ENCODE measurements around the gene ZNF48.
A peak's percentile ranks its signal among the peaks of the same experiment; 100 is the strongest.

Gene ZNF48

DNA sequence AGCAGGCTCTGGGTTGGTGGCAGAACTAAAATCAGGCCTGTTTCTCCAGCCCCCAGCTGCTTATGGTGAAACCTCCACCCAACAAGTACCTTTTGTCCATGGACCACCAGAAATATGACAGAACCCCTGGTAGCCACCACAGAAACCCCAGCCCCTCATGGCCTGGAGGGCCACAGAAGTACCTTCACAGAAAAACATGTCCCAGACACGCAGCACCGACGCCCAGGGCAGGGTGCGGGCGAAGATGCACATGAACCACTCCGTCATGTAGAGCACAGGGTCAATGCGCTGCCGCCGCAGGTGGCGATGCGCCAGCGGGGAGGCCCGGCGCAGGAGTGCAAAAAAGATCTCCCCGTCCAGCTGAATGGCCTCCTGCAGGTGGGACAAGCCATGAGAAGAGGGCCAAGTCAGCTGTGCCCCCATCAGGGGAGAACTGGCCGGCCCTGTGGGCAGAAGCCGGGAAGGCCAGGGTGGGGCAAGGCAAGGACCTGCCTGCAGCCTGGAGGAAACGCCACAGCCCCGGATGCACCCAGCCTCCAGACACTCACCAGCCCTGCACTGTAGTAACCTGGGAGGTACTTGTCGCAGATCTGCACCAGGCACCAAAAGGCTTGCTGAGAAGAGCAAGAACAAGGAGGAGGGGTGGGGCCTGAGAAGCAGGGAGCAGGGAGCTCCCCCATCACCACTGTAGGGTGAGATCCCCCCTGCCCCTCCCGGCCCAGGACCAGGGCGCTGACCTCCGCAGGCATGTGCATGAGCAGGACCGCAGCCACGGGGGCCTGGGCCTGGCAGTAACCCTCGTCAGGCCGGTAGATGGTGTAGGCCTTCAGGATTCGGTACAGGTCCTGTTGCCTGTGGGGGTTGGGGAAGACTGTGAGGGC, 36.0 kb upstream of the ZNF48 start:
- DNase-seq: no peak

DNA sequence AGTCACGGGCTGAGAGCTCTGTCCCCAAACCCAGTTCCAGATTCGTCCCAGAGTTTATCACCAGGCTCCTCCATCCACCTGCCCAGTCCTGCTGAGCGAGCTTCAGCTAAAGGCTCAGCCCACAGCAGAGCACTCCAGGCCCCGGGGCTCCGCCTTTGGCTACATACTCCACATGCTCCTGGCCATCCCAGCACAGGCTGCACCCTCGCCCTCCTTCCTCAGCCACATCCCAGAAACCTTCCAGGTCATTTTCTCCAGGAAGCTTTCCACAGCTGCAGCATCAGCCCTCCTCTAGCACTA, 35.4 kb upstream of the ZNF48 start:
- DNase-seq: no peak

DNA sequence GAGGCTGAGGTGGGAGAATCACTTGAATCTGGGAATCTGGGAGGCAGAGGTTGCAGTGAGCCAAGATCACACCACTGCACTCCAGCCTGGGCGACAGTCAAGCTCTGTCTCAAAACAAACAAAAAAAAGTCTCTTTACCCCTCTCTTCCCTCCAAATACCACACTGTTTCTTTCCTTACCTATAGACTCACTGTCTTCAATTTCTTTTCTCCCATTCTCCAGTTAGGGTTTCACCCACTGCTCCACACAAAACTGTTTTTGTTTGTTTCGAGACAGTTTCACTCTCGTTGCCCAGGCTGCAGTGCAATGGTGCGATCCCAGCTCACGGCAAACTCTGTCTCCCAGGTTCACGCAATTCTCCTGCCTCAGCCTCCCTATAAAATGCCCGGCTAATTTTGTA, 34.0 kb upstream of the ZNF48 start:
- no peak for DNase-seq

DNA sequence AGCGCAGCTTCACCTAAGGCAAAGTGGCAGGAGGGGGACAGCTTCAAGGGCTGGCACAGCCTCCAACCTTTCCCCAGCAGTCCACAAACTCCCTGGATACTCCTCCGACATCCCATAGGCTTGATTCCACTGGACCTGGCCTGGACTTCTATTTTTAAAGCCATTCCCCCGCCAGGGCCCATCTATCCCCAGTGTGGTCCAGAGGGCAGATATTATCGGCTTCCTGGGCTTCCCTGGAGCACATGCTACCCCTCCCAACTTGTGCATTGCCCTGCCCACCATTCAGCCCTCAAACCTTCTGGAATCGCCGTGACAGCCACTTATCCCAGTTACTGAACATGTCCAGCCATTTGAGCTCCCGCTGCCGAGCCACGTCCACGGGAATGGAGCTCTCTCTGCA, 30.0 kb upstream of the ZNF48 start:
- DNase-seq: no peak

DNA sequence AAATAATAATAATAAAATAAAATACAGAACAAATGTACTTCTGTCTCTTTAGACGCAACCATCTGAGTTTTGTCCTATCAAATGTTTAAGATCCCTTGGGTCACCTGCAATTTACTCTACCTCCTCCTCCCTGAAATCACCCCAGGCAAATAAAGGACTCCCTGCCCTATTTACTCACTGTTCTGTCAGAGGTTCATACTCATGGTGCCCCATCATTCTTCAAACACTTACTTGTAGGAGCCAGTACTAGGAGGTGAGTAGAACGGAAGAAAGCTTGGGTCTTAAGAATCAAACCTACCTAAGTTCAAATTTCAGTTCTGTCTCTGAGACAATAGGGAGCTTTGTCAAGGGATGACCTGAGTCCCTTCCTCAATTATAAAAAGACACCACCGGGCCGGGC, 28.7 kb upstream of the ZNF48 start:
- DNase-seq: no peak

DNA sequence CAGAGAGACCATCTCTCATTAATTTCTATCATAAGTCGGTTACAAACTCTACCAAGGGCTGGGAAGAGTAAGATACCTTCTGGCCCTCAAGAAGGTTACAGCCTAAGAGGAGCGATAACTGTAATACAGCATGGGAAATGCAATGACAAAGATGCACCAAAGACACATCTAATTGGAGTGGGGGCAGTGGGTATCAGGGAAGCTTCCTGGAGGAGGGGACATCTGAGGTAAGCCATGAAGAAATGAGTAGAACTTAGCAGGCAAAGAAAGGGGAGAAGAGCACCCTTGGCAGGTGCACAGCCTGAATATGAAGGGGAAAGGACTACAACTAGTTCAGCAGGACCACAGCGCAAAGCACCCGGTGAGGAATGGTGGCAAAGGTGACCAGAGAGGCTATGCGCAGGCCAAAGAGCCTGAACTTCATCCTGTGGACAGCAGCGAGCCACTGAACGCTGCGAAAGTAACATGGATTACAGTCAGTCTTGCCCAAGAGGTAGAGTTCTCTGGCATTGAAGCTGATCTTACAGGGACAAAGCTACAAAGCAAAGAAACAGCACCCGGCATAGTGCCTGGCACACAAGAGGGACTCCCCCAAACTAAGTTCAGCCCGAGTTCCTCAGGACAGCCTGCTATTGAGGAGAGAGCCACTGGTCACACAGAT, 27.7 kb upstream of the ZNF48 start:
- no peak for DNase-seq

DNA sequence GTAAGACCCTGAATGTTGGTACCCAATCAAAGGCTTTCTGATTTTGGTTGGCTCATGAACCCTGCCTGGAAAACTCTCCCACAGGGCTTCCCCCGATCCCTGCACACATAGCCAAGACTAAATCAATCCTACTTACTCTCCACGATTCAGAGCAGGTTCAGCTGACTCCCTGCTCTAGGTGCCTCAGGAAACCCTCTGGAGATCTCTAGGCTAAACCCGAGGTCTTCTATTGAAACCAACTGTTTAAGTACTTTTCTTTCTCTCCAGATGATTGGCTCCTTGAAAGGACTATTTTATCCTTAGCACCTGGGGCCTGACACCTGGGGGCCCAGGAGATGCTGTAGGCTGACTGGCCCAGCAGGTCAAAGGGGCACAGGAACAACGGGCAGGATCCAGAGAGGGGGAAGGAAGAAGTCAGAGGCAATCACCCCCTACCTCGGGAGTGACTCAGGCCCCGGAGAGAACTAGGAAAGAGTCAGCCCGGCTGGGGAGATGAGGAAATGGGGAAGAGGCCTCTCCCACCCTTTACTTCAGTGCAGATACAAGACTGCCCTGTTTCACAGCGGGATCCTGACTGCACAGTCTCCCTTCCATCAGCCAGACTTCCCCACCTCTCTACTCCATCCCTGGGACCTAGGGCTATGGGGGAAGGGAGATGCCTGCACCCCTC, 27.0 kb upstream of the ZNF48 start:
- peak; percentile 41 for DNase-seq

DNA sequence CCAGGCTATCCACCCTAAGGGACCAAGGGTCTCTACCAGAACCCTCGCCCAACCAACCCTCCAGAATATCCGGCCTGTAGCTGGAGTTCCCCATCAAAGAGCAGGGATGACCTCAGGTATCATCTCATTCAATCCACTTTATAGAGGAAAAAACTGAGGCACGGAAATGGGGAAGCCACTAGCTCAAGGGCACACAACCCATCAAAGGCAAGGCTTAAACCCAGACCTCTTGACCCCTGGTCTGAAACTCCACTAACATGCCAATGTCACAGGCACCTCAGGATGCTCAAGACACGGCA, 26.5 kb upstream of the ZNF48 start:
- DNase-seq: no peak

DNA sequence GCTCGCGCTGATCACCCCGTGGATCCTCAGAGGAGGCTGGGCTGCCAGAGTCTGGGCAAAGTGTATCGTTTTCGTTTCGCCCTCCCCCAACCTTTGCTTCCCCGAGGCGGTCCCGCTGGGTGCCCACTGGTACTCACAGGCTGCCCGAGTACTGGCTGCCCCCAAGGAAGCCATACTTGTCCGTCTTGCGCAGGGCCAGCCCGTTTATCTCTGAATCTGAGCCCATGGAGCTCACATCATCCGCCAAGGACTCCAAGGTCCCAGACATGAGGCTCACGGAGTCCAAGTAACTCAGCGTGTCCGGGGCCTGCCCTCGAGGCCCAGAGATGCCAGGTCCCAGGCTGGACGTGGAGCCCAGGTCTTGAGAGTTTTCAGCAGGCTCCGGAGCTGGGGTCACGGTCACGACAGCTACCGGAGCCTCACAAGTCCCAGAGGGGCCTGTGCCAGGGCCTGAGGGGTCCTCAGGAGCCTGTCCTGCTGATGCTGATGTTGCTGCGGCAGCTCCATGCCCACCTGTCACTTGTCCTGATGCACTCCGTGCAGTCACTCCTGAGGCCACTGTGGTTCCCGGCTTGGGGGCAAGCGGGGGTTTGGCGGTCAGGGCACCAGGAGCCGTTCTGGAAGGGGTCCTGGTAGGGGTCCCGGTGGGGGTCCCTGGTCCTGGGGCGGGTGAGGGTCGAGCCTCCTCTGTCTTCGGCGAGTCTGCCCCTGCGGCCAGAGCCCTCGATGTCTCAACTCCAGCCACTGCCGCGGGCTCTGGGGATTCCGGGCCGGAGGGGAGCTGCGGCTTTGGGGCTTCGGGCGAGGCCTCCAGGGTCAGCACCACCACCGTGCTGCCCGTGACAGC, 25.9 kb upstream of the ZNF48 start:
- peak; percentile 35 for DNase-seq

DNA sequence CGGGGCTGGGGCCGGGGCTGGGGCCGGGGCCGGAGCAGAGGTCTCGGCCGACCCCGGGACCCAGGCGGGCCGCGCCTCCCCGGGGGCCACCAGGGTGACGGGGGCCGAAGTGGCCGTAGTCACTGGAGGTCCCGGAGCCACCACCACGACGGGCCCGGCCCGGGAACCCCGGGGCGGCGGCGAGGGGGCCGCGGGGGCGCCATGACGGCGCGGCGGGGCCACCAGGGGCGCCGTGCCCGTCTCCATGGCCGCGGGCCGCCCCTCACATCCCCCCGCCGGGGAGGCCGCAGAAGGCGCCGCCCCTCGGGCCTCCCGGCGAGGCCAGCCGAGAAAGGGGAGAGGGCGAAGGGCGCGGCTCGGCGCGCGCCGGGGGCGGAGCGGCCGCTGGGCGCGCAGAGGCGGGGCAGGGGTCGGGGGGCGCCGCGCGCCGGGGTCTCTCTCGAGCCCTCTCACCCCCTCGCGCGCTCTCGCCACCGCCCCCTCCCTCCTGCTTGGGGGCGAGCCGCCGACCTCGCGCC, 25.2 kb upstream of the ZNF48 start:
- no peak for DNase-seq

DNA sequence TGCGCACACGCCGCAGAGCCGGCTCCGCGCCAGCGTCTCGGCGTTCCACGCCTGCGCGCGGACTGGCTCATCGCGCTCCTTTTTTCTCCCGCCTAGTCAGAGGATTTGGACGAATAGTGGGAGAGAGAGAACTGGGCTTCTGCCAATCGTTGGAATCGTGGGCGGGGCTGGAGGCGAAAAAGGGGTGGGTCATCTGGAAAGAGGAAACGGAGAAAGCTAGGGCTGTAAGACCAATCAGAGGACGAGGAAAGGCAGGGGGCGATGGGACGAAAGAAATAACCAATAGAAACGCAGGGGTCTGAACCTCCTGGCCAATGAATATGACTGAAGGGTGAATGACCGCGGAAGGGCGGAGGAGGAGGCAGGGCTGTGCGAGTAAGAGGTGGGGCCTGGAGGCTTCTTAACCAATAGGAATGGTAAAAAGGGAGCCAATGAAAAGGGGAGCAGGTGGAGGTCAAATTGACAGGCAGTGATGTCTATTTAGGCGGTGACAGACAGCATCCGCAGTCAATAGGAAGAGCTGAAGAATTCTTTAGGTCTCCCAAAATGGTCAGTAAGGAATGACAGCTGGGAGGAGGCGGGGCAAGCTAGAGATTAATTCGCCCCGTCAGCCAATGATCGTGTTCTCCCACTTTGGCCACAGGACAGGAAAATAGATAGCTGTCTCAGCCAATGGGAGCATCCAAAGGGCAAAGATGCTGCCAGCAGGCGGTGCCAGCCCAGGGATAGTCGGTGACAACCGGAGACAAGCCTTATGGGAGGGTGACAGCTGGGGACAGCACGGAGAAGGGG, 24.6 kb upstream of the ZNF48 start, which contains the start of gene TBC1D10B:
TBC1D10B (minus strand) TSS at position 39 of the 792 bp plus-strand sequence. CDS start 311 bp downstream, outside the sequence.
- DNase-seq: peak; percentile 100

DNA sequence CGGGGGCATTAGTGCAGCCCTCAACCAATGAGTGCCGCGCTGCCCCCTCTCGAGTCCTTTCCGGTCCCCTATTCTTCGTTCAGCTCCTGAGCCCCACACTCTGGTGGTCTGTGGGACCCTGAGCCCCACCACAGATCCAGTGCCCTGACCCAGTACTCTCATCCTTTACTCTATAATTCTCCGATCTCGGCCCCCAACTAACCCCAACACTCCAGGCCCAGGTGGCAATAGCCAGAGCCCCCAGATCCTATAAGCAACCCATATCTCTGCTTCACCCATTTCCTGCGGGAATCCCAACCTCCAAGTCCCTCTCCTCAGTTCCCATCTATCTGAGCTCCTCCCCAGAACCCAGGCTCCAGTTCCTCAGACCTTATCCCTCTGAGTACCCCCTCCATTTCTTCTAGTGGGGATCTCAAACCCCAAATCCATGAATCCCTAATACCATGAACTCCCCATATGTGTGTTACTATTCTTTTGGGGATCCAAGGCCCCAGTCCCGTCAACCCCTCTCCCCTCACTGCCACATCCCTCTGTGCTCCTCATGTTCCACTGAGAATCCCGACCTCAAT, 23.9 kb upstream of the ZNF48 start:
- DNase-seq: no peak

DNA sequence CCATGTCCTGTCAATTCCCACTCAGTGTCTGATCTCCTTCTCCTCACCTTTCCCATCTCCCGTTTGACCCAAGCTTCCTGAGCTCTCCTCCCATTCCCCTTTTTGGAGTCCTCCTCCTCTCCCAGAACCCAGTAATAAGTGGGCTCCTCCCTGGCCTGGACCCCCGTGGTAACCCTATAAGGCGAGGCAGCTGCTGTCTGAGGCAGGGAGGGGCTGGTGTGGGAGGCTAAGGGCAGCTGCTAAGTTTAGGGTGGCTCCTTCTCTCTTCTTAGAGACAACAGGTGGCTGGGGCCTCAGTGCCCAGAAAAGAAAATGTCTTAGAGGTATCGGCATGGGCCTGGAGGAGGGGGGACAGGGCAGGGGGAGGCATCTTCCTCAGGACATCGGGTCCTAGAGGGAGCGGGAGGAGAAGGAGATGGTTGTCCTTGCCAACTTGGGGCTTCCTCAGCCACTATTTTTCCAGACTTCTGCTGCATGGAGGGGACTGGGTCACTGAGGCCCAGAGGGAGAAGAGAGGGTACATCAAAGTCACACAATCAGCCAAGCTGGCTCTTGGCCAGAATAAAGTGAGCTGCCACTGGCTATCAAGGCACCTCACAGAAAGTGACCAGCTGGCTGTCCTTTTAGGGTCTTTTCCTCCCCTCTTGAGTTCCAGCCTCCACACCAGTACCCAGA, 23.0 kb upstream of the ZNF48 start:
- no peak for DNase-seq

DNA sequence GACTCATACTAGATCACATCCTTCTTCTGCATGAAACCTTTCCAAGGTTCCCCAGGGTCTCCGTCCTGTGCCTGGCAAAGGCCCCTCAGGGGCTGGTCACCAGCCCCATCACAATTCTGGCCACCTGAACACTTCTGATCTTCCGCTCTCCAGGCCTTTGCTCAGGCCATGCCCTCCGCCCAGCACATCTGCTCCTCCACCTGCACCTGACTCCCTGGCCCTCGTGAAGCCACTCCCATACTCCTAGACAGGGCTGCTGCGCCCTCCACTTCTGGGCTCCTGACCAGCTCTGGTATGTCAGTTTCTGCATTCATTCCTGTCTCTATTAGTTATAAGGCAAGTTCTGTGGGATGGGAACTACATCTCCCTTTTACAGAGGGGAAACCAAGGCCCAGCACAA, 22.5 kb upstream of the ZNF48 start:
- no peak for DNase-seq

DNA sequence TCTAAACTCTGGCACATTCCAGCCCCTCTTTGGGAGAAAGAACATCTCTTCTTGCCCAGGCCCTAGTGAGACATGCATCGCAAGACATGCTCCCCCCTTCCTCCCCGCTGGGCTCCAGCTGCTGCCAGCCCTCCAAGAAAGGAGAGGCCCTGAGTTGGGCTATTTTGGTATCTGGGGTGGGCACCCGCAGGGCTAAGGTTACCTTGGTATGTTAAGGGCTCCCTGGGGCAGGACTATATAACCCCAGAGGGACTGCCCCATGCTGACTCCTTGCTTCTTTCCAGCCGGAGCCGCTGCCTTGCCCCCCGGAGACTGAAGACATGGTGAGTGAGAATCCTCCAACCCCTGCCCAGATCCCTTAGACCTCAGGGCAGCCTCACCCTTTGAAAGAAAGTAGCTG, 20.7 kb upstream of the ZNF48 start, which contains the start of gene MYL11:
MYL11 (plus strand) TSS at position 265 of the 400 bp plus-strand sequence; CDS start at position 321, 56 bp downstream.
- no peak for DNase-seq

DNA sequence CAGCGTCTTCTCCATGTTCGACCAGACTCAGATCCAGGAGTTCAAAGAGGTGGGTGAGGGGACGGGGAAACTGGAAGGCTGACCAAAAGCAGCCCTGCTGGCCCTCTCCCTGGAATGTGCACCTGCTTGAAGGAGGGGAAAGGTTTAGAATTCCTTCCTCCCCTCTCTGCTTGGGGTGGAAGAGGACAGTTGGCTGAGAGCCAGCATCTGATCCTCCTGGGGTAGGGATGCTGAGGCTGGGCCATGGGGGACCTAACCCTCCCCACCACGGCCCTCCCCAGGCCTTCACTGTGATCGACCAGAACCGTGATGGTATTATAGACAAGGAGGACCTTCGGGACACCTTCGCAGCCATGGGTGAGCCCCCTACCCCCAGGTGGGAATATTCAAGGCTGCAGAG, 19.4 kb upstream of the ZNF48 start:
- no peak for DNase-seq

DNA sequence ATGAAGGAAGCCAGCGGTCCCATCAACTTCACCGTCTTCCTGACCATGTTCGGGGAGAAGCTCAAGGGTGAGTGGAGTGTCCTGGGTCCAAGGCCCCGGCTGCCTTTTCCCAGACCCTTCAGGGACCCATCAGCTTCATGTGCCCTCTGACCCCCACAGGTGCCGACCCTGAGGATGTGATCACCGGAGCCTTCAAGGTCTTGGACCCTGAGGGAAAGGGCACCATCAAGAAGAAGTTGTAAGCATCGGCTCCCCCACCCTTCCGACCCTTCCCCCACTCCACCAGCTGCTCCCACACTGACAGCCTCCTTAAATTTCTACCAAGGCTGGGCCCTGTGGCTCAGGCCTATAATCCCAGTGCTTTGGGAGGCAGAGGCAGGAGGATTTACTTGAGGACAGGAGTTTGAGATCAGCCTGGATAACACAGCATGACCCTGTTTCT, 18.7 kb upstream of the ZNF48 start:
- no peak for DNase-seq

DNA sequence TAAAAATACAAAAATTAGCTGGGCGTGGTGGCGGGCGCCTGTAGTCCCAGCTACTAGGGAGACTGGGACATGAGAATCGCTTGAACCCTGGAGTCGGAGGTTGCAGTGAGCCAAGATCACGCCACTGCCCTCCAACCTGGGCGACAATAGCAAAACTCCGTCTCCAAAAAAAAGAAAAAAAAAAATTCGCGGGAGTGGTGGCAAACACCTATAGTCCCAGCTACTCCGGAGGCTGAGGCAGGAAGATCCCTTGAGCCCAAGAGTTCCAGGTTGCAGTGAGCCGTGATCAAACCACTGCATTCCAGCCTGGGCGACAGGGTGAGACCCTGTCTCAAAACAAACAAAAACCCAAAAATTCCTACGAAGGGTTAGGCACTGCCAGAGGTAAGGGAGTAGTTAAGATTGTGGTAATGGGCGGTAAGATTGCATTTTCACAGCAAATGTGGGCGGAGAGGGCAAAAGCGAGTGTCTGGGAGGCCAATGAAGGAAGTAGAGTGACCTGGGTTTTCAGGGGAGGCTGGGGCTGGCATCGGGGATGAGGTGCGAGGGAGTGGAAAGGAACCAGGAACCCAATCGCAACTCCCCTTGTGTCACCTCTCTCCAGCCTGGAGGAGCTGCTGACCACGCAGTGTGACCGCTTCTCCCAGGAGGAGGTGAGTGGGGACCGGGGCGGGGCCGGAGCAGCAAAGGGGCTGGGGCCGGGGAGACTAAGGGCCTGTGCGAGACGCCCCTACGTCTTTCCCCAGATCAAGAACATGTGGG, 18.0 kb upstream of the ZNF48 start:
- peak; percentile 72 for DNase-seq

DNA sequence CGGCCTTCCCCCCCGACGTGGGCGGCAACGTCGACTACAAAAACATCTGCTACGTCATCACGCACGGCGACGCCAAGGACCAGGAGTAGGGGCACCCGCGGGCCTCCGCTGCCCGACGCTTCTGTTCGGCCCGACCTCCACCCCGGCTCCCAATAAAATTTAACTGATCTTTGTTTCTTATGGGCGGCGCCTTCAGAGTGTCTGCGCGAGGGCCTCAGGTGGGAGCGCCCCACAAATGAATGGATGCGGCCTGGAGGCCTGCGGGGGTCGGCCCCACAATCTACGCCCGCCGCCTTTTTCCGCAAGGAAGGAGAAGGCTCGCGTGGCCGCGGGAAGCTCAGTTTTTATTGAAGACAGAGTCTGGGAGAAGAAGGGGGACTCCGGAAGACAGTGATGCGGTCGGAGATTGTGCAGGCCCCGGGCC, 17.4 kb upstream of the ZNF48 start:
- peak; percentile 94 for DNase-seq
